RKO (cell line): Measurements from ENCODE around the gene TTC23.
"Not testable (repeated sequence)": the region's sequence is repeated elsewhere in the genome, so short reads cannot be mapped to it uniquely, and the experiment has no call there.

Experiments used
- DNase-seq: peaks from one replicate; pipeline ENCODE4 v3.0.0-alpha.2; 2016; ENCODE audit warnings: low spot score

The TTC23 gene

GRCh38 chr15:99250001-99250400 is 620 bp upstream of the TTC23 start:
- DNase-seq = peak; percentile 37

- DNase-seq = peak; percentile 59
These were observed 1.2 kb downstream of the TTC23 start for GRCh38 chr15:99248000-99248715.

- DNase-seq = peak; percentile 27
These were observed 2.3 kb downstream of the TTC23 start for GRCh38 chr15:99247062-99247461.

GRCh38 chr15:99244306-99244705 is 5.1 kb downstream of the TTC23 start:
- no peak for DNase-seq

- DNase-seq = no peak
These were observed 7.6 kb downstream of the TTC23 start for GRCh38 chr15:99241752-99242151.

GRCh38 chr15:99239545-99240198 is 9.7 kb downstream of the TTC23 start:
- no peak for DNase-seq

GRCh38 chr15:99238849-99239248 is 10.5 kb downstream of the TTC23 start:
- DNase-seq = no peak

GRCh38 chr15:99234160-99234559 is 15.2 kb downstream of the TTC23 start:
- not testable (repeated sequence) for DNase-seq

GRCh38 chr15:99232740-99233139 is 16.6 kb downstream of the TTC23 start:
- DNase-seq = no peak

- no peak for DNase-seq
These were observed 18.5 kb downstream of the TTC23 start for GRCh38 chr15:99230867-99231266.

- DNase-seq = no peak
These were observed 21.1 kb downstream of the TTC23 start for GRCh38 chr15:99228120-99228770.

GRCh38 chr15:99226802-99227201 is 22.6 kb downstream of the TTC23 start:
- DNase-seq = no peak

GRCh38 chr15:99224372-99225214 is 24.8 kb downstream of the TTC23 start:
- no peak for DNase-seq

- peak; percentile 69 for DNase-seq
These were observed 36.1 kb downstream of the TTC23 start for GRCh38 chr15:99213187-99213811.

GRCh38 chr15:99212406-99212805 is 37.0 kb downstream of the TTC23 start:
- DNase-seq = no peak

GRCh38 chr15:99211926-99212325 is 37.5 kb downstream of the TTC23 start:
- peak; percentile 5 for DNase-seq

- no peak for DNase-seq
These were observed 39.0 kb downstream of the TTC23 start for GRCh38 chr15:99210334-99210733.

- no peak for DNase-seq
These were observed 40.1 kb downstream of the TTC23 start for GRCh38 chr15:99209326-99209725.

- no peak for DNase-seq
These were observed 41.7 kb downstream of the TTC23 start for GRCh38 chr15:99207672-99208071.

GRCh38 chr15:99202176-99202552 is 47.2 kb downstream of the TTC23 start:
- no peak for DNase-seq

- DNase-seq = no peak
These were observed 47.8 kb downstream of the TTC23 start for GRCh38 chr15:99201408-99202175.
